Measurements from ENCODE around the gene TPGS2. TPM values are rescaled to one million over a fixed set of nuclear protein-coding genes. Genes with fewer than 3 reads are reported as not detected.
"Not testable (repeated sequence)": the region's sequence is repeated elsewhere in the genome, so short reads cannot be mapped to it uniquely, and the experiment has no call there.

Gene TPGS2
- total RNA-seq, 1 donor from 2014 or later = 81.6 TPM

- no peaks in the 10 kb centered on the region for H3K4me1 Mint-ChIP-seq (ENCODE audit: low read depth)
- H3K27ac Mint-ChIP-seq = no peak overlapping the region
- peaks cover 75% of the 10 kb centered on the region for H3K36me3 Mint-ChIP-seq (ENCODE audit: low read depth)
Measured at GRCh38 chr18:36817039-36817438, 11.8 kb downstream of the TPGS2 start.

GRCh38 chr18:36816096-36816495, 12.7 kb downstream of the TPGS2 start:
- H3K36me3 Mint-ChIP-seq (ENCODE audit: low read depth) = peaks cover 69% of the 10 kb centered on the region
- H3K27ac Mint-ChIP-seq; intact Hi-C loops (cut with micrococcal nuclease): not testable (repeated sequence)

More at GRCh38 chr18:36817039-36817438, 11.8 kb downstream of the TPGS2 start:
- no peak overlapping the region for H3K4me3 Mint-ChIP-seq (ENCODE audit: low read depth)
- intact Hi-C loops (cut with micrococcal nuclease) = no loop called here
- no peaks in the 10 kb centered on the region for H3K27me3 Mint-ChIP-seq (ENCODE audit: low read depth)
- no peaks in the 10 kb centered on the region for H3K9me3 Mint-ChIP-seq
- DNase-seq (ENCODE audit: low spot score) = no peak

GRCh38 chr18:36814994-36815393, 13.8 kb downstream of the TPGS2 start:
- Mint-ChIP-seq H3K36me3 (ENCODE audit: low read depth) (peaks cover 65% of the 10 kb centered on the region), H3K27me3 (ENCODE audit: low read depth) (no peaks in the 10 kb centered on the region), H3K9me3 (no peaks in the 10 kb centered on the region), H3K4me3 (ENCODE audit: low read depth) (no peak overlapping the region), H3K4me1 (ENCODE audit: low read depth) (peaks cover 3% of the 10 kb centered on the region), H3K27ac (no peak overlapping the region)
- intact Hi-C loops (cut with micrococcal nuclease) = no loop called here
- DNase-seq (ENCODE audit: low spot score) = no peak

More at GRCh38 chr18:36816096-36816495, 12.7 kb downstream of the TPGS2 start:
- H3K9me3 Mint-ChIP-seq; DNase-seq (ENCODE audit: low spot score); H3K4me1 Mint-ChIP-seq (ENCODE audit: low read depth); H3K4me3 Mint-ChIP-seq (ENCODE audit: low read depth); H3K27me3 Mint-ChIP-seq (ENCODE audit: low read depth): not testable (repeated sequence)

- Mint-ChIP-seq H3K4me3 (ENCODE audit: low read depth) (no peak overlapping the region), H3K4me1 (ENCODE audit: low read depth) (peaks cover 4% of the 10 kb centered on the region), H3K36me3 (ENCODE audit: low read depth) (peaks cover 62% of the 10 kb centered on the region), H3K9me3 (no peaks in the 10 kb centered on the region), H3K27ac (peak overlapping the region; percentile 12), H3K27me3 (ENCODE audit: low read depth) (no peaks in the 10 kb centered on the region)
- no peak for DNase-seq (ENCODE audit: low spot score)
- intact Hi-C loops (cut with micrococcal nuclease) = no loop called here
Measured at GRCh38 chr18:36813824-36814223, 15.0 kb downstream of the TPGS2 start.

- Mint-ChIP-seq H3K27ac (no peak overlapping the region), H3K4me3 (ENCODE audit: low read depth) (no peak overlapping the region), H3K27me3 (ENCODE audit: low read depth) (no peaks in the 10 kb centered on the region), H3K36me3 (ENCODE audit: low read depth) (peaks cover 56% of the 10 kb centered on the region), H3K9me3 (no peaks in the 10 kb centered on the region), H3K4me1 (ENCODE audit: low read depth) (peaks cover 4% of the 10 kb centered on the region)
- no peak for DNase-seq (ENCODE audit: low spot score)
- intact Hi-C loops (cut with micrococcal nuclease) = no loop called here
Measured at GRCh38 chr18:36813101-36813775, 15.6 kb downstream of the TPGS2 start.

GRCh38 chr18:36812678-36813077, 16.1 kb downstream of the TPGS2 start:
- H3K36me3 Mint-ChIP-seq (ENCODE audit: low read depth) = peaks cover 56% of the 10 kb centered on the region
- peaks cover 4% of the 10 kb centered on the region for H3K4me1 Mint-ChIP-seq (ENCODE audit: low read depth)
- no peaks in the 10 kb centered on the region for H3K9me3 Mint-ChIP-seq
- intact Hi-C loops (cut with micrococcal nuclease) = no loop called here
- H3K27ac Mint-ChIP-seq = no peak overlapping the region
- no peaks in the 10 kb centered on the region for H3K27me3 Mint-ChIP-seq (ENCODE audit: low read depth)
- H3K4me3 Mint-ChIP-seq (ENCODE audit: low read depth) = no peak overlapping the region
- DNase-seq (ENCODE audit: low spot score) = no peak

GRCh38 chr18:36811955-36812354, 16.8 kb downstream of the TPGS2 start:
- Mint-ChIP-seq H3K27me3 (ENCODE audit: low read depth) (no peaks in the 10 kb centered on the region), H3K36me3 (ENCODE audit: low read depth) (peaks cover 58% of the 10 kb centered on the region), H3K27ac (no peak overlapping the region), H3K4me1 (ENCODE audit: low read depth) (peaks cover 4% of the 10 kb centered on the region), H3K4me3 (ENCODE audit: low read depth) (no peak overlapping the region), H3K9me3 (no peaks in the 10 kb centered on the region)
- no peak for DNase-seq (ENCODE audit: low spot score)
- intact Hi-C loops (cut with micrococcal nuclease) = no loop called here

- peaks cover 56% of the 10 kb centered on the region for H3K36me3 Mint-ChIP-seq (ENCODE audit: low read depth)
- intact Hi-C loops (cut with micrococcal nuclease) = no loop called here
- no peaks in the 10 kb centered on the region for H3K9me3 Mint-ChIP-seq
- no peak overlapping the region for H3K4me3 Mint-ChIP-seq (ENCODE audit: low read depth)
- H3K27me3 Mint-ChIP-seq (ENCODE audit: low read depth) = no peaks in the 10 kb centered on the region
- H3K4me1 Mint-ChIP-seq (ENCODE audit: low read depth) = peaks cover 4% of the 10 kb centered on the region
- no peak for DNase-seq (ENCODE audit: low spot score)
- no peak overlapping the region for H3K27ac Mint-ChIP-seq
Measured at GRCh38 chr18:36811430-36811829, 17.4 kb downstream of the TPGS2 start.

- Mint-ChIP-seq H3K4me1 (ENCODE audit: low read depth) (peaks cover 4% of the 10 kb centered on the region), H3K27ac (no peak overlapping the region), H3K27me3 (ENCODE audit: low read depth) (no peaks in the 10 kb centered on the region), H3K9me3 (no peaks in the 10 kb centered on the region), H3K4me3 (ENCODE audit: low read depth) (no peak overlapping the region), H3K36me3 (ENCODE audit: low read depth) (peaks cover 58% of the 10 kb centered on the region)
- intact Hi-C loops (cut with micrococcal nuclease) = loop anchor here (1.0 to 5.0 kb wide), 3 partner anchors 37 to 522 kb away; no protein-coding TSS in a partner anchor
- DNase-seq (ENCODE audit: low spot score) = peak; percentile 10
Measured at GRCh38 chr18:36809590-36810381, 19.0 kb downstream of the TPGS2 start.

GRCh38 chr18:36808681-36809080, 20.1 kb downstream of the TPGS2 start:
- Mint-ChIP-seq H3K9me3 (no peaks in the 10 kb centered on the region), H3K4me1 (ENCODE audit: low read depth) (peaks cover 4% of the 10 kb centered on the region), H3K4me3 (ENCODE audit: low read depth) (no peak overlapping the region), H3K27me3 (ENCODE audit: low read depth) (no peaks in the 10 kb centered on the region), H3K27ac (no peak overlapping the region), H3K36me3 (ENCODE audit: low read depth) (peaks cover 58% of the 10 kb centered on the region)
- no peak for DNase-seq (ENCODE audit: low spot score)
- intact Hi-C loops (cut with micrococcal nuclease) = loop anchor here (1.0 to 5.0 kb wide), 3 partner anchors 36 to 521 kb away; no protein-coding TSS in a partner anchor

- Mint-ChIP-seq H3K27ac (no peak overlapping the region), H3K36me3 (ENCODE audit: low read depth) (peaks cover 65% of the 10 kb centered on the region)
- intact Hi-C loops (cut with micrococcal nuclease) = loop anchor here (5.0 kb wide), 2 partner anchors 33 to 518 kb away; no protein-coding TSS in a partner anchor
Measured at GRCh38 chr18:36805105-36805504, 23.7 kb downstream of the TPGS2 start.

GRCh38 chr18:36798738-36799473, 29.9 kb downstream of the TPGS2 start:
- Mint-ChIP-seq H3K27me3 (ENCODE audit: low read depth) (no peaks in the 10 kb centered on the region), H3K27ac (no peak overlapping the region), H3K9me3 (no peaks in the 10 kb centered on the region), H3K4me3 (ENCODE audit: low read depth) (no peak overlapping the region), H3K36me3 (ENCODE audit: low read depth) (peaks cover 80% of the 10 kb centered on the region), H3K4me1 (ENCODE audit: low read depth) (no peaks in the 10 kb centered on the region)
- intact Hi-C loops (cut with micrococcal nuclease) = no loop called here
- no peak for DNase-seq (ENCODE audit: low spot score)

More at GRCh38 chr18:36805105-36805504, 23.7 kb downstream of the TPGS2 start:
- Mint-ChIP-seq H3K27me3 (ENCODE audit: low read depth) (no peaks in the 10 kb centered on the region), H3K9me3 (no peaks in the 10 kb centered on the region), H3K4me3 (ENCODE audit: low read depth) (no peak overlapping the region), H3K4me1 (ENCODE audit: low read depth) (peaks cover 1% of the 10 kb centered on the region)
- DNase-seq (ENCODE audit: low spot score) = no peak

Measured in activated T-helper 2 cell treated with anti-CD3 and anti-CD28 coated beads, Interferon-gamma antibody, Interleukin-2, Interleukin-4, amounts not matched to agents 10 μg/mL and 5 μg/mL and 100 μg/mL, durations not matched to agents 14 hours and 24 hours and 36 hours (primary cell).